ENCODE measurements around the gene YEATS2. TPM values are rescaled to one million over a fixed set of nuclear protein-coding genes. Genes with fewer than 3 reads are reported as not detected.

YEATS2 gene
- total RNA-seq, 1 experiment from 2014 or later = 33.8 TPM

- Histone ChIP-seq H3K27ac (ENCODE audit: low read length) (no peak overlapping the region), H3K4me3 (ENCODE audit: low read depth in 2 of 2, low read length in 2 of 2) (no peak overlapping the region), H3K4me1 (ENCODE audit: control insufficient read depth, insufficient read depth, low read length) (peaks cover 17% of the 10 kb centered on the region), H3K27me3 (ENCODE audit: control insufficient read depth, insufficient read depth, low read length) (no peaks in the 10 kb centered on the region), H3K9me3 (ENCODE audit: control insufficient read depth, insufficient read depth, low read depth, low read length) (no peaks in the 10 kb centered on the region), H3K36me3 (ENCODE audit: control insufficient read depth, insufficient read depth, low read length) (no peaks in the 10 kb centered on the region)
- DNase-seq (ENCODE audit: low read depth, low spot score) (no peak), ATAC-seq (no peak)
- TF ChIP-seq, protein P1, sequence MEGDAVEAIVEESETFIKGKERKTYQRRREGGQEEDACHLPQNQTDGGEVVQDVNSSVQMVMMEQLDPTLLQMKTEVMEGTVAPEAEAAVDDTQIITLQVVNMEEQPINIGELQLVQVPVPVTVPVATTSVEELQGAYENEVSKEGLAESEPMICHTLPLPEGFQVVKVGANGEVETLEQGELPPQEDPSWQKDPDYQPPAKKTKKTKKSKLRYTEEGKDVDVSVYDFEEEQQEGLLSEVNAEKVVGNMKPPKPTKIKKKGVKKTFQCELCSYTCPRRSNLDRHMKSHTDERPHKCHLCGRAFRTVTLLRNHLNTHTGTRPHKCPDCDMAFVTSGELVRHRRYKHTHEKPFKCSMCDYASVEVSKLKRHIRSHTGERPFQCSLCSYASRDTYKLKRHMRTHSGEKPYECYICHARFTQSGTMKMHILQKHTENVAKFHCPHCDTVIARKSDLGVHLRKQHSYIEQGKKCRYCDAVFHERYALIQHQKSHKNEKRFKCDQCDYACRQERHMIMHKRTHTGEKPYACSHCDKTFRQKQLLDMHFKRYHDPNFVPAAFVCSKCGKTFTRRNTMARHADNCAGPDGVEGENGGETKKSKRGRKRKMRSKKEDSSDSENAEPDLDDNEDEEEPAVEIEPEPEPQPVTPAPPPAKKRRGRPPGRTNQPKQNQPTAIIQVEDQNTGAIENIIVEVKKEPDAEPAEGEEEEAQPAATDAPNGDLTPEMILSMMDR (IDR thresholded peaks at IDR 0.05) = no peak
- TF ChIP-seq REST (IDR thresholded peaks at IDR 0.05; ENCODE audit: insufficient read depth in 1 of 2, low read depth in 2 of 2, low read length in 1 of 2) = no peak
- TF ChIP-seq TCF7L2 (IDR thresholded peaks at IDR 0.05; ENCODE audit: low read depth, low read length) = no peak
- TF ChIP-seq SIN3A (IDR thresholded peaks at IDR 0.05; ENCODE audit: borderline replicate concordance, insufficient read depth, low read depth, low read length) = no peak
- no peak for TF ChIP-seq POLR2AphosphoS5 (IDR thresholded peaks at IDR 0.05; ENCODE audit: low read depth, low read length)
- ChIA-PET CTCF (no interaction called here), POLR2A (no interaction called here)
- intact Hi-C loops (cut with micrococcal nuclease; ENCODE audit: unreplicated experiment) = no loop called here
- in situ Hi-C loops (cut with HindIII; ENCODE audit: low pct_unique_long_range_greater_than_20kb, low sequenced_read_pairs) = no loop called here
- no TSS peak for BruUV-seq (replicated peaks)
Measured at GRCh38 chr3:183827809-183828537, 130.4 kb downstream of the YEATS2 start.

DNA sequence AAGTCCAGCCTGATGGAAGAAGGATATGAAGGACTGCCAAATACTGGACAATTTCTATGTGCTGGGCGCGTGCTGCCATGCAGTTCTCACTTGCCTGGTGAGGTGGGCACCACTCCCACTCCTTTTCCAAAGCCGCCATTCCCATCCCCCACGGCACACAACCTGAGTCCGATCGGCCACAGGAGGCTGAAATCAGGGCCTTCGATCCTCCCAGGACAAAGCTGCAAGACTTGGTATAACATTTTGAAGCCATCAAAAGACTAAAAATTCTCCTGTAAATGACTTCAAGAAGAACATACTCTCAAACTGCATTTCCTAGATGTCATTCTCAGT, 130.9 kb downstream of the YEATS2 start:
- Histone ChIP-seq H3K9me3 (ENCODE audit: control insufficient read depth, insufficient read depth, low read depth, low read length) (no peaks in the 10 kb centered on the region), H3K4me3 (ENCODE audit: low read depth in 2 of 2, low read length in 2 of 2) (no peak overlapping the region), H3K27ac (ENCODE audit: low read length) (no peak overlapping the region), H3K4me1 (ENCODE audit: control insufficient read depth, insufficient read depth, low read length) (peaks cover 17% of the 10 kb centered on the region), H3K36me3 (ENCODE audit: control insufficient read depth, insufficient read depth, low read length) (no peaks in the 10 kb centered on the region), H3K27me3 (ENCODE audit: control insufficient read depth, insufficient read depth, low read length) (no peaks in the 10 kb centered on the region)
- CTCF ChIA-PET = no interaction called here
- no peak for DNase-seq (ENCODE audit: low read depth, low spot score)
- no peak for ATAC-seq
- BruUV-seq (replicated peaks) = no TSS peak
- POLR2A ChIA-PET = no interaction called here
- TF ChIP-seq REST (IDR thresholded peaks at IDR 0.05; ENCODE audit: insufficient read depth in 1 of 2, low read depth in 2 of 2, low read length in 1 of 2) = no peak
- TF ChIP-seq, protein P1 (IDR thresholded peaks at IDR 0.05) = no peak
- no peak for TF ChIP-seq SIN3A (IDR thresholded peaks at IDR 0.05; ENCODE audit: borderline replicate concordance, insufficient read depth, low read depth, low read length)
- in situ Hi-C loops (cut with HindIII; ENCODE audit: low pct_unique_long_range_greater_than_20kb, low sequenced_read_pairs) (no loop called here), intact Hi-C loops (cut with micrococcal nuclease; ENCODE audit: unreplicated experiment) (no loop called here)

All from Panc1 (cell line).